ENCODE data around the gene CYBC1.

The CYBC1 gene

DNA sequence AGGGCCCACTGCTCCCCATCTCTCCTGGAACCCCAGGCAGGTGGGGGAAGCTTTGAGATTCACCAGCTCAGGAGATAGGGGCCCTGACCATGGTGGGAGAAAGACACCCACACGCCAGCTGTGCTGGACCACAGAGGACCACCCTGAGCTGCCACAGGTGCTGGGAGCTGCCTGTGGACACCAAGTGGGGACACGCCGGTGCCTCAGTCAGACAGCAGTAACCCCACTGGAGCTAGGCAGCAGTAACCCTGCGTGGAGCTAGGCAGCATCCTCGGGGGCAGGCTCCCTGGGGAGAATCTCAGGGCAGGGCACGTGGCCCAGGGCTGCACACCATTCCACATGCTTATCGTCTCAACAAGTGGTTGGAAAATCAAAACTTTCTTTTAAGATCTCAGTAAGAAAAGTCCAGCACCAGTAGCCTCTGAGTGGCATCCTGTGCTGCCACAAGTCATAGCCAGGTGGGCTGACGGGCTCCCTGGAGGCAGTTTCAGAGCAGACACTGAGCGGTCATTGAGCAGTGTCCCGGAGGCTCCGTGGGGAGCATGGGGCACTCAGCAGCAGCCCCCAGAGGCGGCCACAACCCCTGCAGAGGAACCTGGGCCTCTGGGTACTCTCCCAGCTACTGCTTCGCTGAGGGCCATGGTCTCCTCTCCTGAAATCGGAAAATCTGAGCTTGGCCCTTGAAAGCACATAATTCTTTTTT is 40.4 kb downstream of the CYBC1 start:
- H3F3A ChIP-seq (ENCODE audit: control insufficient read depth, insufficient read depth), result no peaks in the 10 kb centered on the region
- TF ChIP-seq EZH2phosphoT487 (IDR thresholded peaks at IDR 0.05; ENCODE audit: borderline replicate concordance, low read length), result no peak
- TF ChIP-seq, protein P1, sequence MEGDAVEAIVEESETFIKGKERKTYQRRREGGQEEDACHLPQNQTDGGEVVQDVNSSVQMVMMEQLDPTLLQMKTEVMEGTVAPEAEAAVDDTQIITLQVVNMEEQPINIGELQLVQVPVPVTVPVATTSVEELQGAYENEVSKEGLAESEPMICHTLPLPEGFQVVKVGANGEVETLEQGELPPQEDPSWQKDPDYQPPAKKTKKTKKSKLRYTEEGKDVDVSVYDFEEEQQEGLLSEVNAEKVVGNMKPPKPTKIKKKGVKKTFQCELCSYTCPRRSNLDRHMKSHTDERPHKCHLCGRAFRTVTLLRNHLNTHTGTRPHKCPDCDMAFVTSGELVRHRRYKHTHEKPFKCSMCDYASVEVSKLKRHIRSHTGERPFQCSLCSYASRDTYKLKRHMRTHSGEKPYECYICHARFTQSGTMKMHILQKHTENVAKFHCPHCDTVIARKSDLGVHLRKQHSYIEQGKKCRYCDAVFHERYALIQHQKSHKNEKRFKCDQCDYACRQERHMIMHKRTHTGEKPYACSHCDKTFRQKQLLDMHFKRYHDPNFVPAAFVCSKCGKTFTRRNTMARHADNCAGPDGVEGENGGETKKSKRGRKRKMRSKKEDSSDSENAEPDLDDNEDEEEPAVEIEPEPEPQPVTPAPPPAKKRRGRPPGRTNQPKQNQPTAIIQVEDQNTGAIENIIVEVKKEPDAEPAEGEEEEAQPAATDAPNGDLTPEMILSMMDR (IDR thresholded peaks at IDR 0.05; ENCODE audit: low read depth, low read length, poor library complexity, severe bottlenecking), result no peak
- H3K4me3 ChIP-seq (ENCODE audit: low read length), result no peak overlapping the region
- no peaks in the 10 kb centered on the region for H3K9me3 ChIP-seq (ENCODE audit: control insufficient read depth, insufficient read depth, low read length)
- no peaks in the 10 kb centered on the region for H3K27me3 ChIP-seq (ENCODE audit: control insufficient read depth, low read length)
- H3K9me2 ChIP-seq (replicated peaks; ENCODE audit: control insufficient read depth, low read length), result no peaks in the 10 kb centered on the region
- no peak overlapping the region for H3K27ac ChIP-seq (ENCODE audit: low read depth, low read length)
- peaks cover 7% of the 10 kb centered on the region; the same call in 1 of the 2 replicates for H3K4me1 ChIP-seq (ENCODE audit: control insufficient read depth, low read length)
- H3K36me3 ChIP-seq (ENCODE audit: control insufficient read depth, low read length), result no peaks in the 10 kb centered on the region
- 0 out of 2 replicates have a peak, but pooled peaks cover 2% of the 10 kb centered on the region for H3K79me2 ChIP-seq (ENCODE audit: control insufficient read depth, low read length)
- peaks cover 5% of the 10 kb centered on the region for H4K20me1 ChIP-seq (ENCODE audit: control insufficient read depth, insufficient read depth, low read depth, low read length)
- H3K4me2 ChIP-seq (ENCODE audit: low read length), result no peak overlapping the region

DNA sequence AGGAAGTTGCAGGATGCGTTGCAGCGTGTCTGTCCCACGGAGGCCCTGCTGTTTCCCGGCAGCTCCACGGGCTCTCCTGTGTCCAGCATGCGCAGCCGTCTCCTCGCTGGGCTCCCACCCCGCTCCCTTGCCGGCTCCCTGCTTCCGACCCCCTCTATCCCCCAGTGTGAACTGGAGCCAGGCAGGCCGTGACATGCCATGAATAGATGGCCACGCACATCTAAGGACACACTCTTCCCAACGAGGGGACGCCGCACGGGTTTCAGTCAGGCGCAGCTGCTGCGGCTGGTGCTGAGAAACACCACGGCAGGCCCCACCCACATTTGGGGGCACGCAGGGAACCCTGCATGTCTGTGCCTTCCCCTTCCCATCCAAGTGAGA is 41.6 kb downstream of the CYBC1 start:
- no peaks in the 10 kb centered on the region for H3K9me2 ChIP-seq (replicated peaks; ENCODE audit: control insufficient read depth, low read length)
- no peaks in the 10 kb centered on the region for H3K9me3 ChIP-seq (ENCODE audit: control insufficient read depth, insufficient read depth, low read length)
- H3K4me1 ChIP-seq (ENCODE audit: control insufficient read depth, low read length), result peaks cover 7% of the 10 kb centered on the region; the same call in 1 of the 2 replicates
- no peak overlapping the region for H3K4me3 ChIP-seq (ENCODE audit: low read length)
- no peaks in the 10 kb centered on the region for H3K27me3 ChIP-seq (ENCODE audit: control insufficient read depth, low read length)
- no peak for TF ChIP-seq EZH2phosphoT487 (IDR thresholded peaks at IDR 0.05; ENCODE audit: borderline replicate concordance, low read length)
- TF ChIP-seq, protein P1 (IDR thresholded peaks at IDR 0.05; ENCODE audit: low read depth, low read length, poor library complexity, severe bottlenecking), result no peak
- no peak overlapping the region for H3K4me2 ChIP-seq (ENCODE audit: low read length)
- H4K20me1 ChIP-seq (ENCODE audit: control insufficient read depth, insufficient read depth, low read depth, low read length), result no peaks in the 10 kb centered on the region
- H3K79me2 ChIP-seq (ENCODE audit: control insufficient read depth, low read length), result 0 out of 2 replicates have a peak, but pooled peaks cover under 1% of the 10 kb centered on the region
- H3F3A ChIP-seq (ENCODE audit: control insufficient read depth, insufficient read depth), result no peaks in the 10 kb centered on the region
- no peak overlapping the region for H3K27ac ChIP-seq (ENCODE audit: low read depth, low read length)
- H3K36me3 ChIP-seq (ENCODE audit: control insufficient read depth, low read length), result no peaks in the 10 kb centered on the region; the same call in 1 of the 2 replicates

DNA sequence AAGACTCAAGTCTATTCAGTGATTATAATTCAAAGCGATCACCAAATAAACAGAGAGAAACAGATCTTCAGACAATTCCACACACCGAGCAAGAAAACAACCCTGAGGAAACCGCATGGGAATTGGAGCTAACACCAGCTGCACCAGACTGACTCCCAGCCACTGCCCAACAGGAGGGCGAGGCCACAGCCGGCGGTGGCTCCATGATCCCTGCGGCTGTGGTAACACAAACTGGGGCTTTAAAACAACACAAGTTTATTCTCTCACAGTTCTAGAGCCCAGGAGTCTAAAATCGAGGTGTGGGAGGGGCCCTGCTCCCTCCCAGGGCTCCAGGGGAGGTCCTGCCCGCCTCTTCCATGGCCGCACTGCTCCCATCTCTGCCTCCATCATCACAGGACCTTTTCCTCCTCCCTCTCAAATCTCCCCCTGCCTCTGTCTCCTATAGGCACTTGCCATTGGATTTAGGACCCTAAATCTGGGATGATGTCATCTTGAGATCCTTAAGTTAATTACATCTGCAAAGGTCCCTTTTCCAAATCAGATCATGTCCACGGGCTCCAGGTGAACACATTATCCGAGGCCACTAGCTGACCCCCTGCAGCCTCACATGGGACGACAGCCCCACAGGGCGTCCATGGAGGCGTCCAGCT is 42.1 kb downstream of the CYBC1 start:
- H3K4me1 ChIP-seq (ENCODE audit: control insufficient read depth, low read length), result peaks cover 7% of the 10 kb centered on the region; the same call in 1 of the 2 replicates
- H3K36me3 ChIP-seq (ENCODE audit: control insufficient read depth, low read length), result peaks cover 2% of the 10 kb centered on the region; the same call in 1 of the 2 replicates
- H3K27ac ChIP-seq (ENCODE audit: low read depth, low read length), result no peak overlapping the region
- no peaks in the 10 kb centered on the region for H3K9me3 ChIP-seq (ENCODE audit: control insufficient read depth, insufficient read depth, low read length)
- no peaks in the 10 kb centered on the region for H3K9me2 ChIP-seq (replicated peaks; ENCODE audit: control insufficient read depth, low read length)
- no peaks in the 10 kb centered on the region for H3K27me3 ChIP-seq (ENCODE audit: control insufficient read depth, low read length)
- no peaks in the 10 kb centered on the region for H4K20me1 ChIP-seq (ENCODE audit: control insufficient read depth, insufficient read depth, low read depth, low read length)
- H3K4me2 ChIP-seq (ENCODE audit: low read length), result no peak overlapping the region
- no peak overlapping the region for H3K4me3 ChIP-seq (ENCODE audit: low read length)
- no peaks in the 10 kb centered on the region for H3K79me2 ChIP-seq (ENCODE audit: control insufficient read depth, low read length)
- no peaks in the 10 kb centered on the region for H3F3A ChIP-seq (ENCODE audit: control insufficient read depth, insufficient read depth)
- TF ChIP-seq, protein P1 (IDR thresholded peaks at IDR 0.05; ENCODE audit: low read depth, low read length, poor library complexity, severe bottlenecking), result no peak
